ENCODE results near the gene EHF.

The EHF gene

GRCh38 chr11:34620202-34620601, 691 bp upstream of the EHF start:
- peak overlapping the region; percentile 47 for H3K4me3 ChIP-seq (ENCODE audit: low read length)
- TF ChIP-seq CTCF (IDR thresholded peaks at IDR 0.05; ENCODE audit: insufficient read depth, low read depth, low read length, missing control alignments): no peak
- DNase-seq (ENCODE audit: low read depth): no peak

DNA sequence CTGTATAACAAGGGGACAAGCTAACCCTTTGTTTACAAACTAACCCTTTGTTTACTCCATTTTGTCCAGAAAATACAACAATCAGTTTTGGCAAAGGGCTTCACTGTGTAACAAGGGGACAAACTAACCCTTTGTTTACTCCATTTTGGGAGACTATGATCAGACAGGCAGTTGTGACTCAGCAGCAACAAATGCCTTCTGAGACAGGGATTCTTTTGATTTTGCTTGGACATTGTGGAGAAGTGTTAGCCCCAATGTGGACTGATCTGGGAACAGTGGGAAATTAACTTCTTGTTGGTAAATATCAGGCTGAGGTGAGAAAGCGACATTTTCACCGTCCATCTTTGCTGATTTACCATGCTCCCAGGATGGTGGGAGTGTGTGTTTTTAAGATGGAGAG, 983 bp downstream of the EHF start:
- DNase-seq (ENCODE audit: low read depth): peak; percentile 56
- H3K4me3 ChIP-seq (ENCODE audit: low read length): peak overlapping the region; percentile 92
- no peak for TF ChIP-seq CTCF (IDR thresholded peaks at IDR 0.05; ENCODE audit: insufficient read depth, low read depth, low read length, missing control alignments)

- no peak for TF ChIP-seq CTCF (IDR thresholded peaks at IDR 0.05; ENCODE audit: insufficient read depth, low read depth, low read length, missing control alignments)
- H3K4me3 ChIP-seq (ENCODE audit: low read length): peak overlapping the region; percentile 92
- no peak for DNase-seq (ENCODE audit: low read depth)
Observed at GRCh38 chr11:34623463-34623862, 2.6 kb downstream of the EHF start.

- peak; percentile 75 for DNase-seq (ENCODE audit: low read depth)
- H3K4me3 ChIP-seq (ENCODE audit: low read length): peak overlapping the region; percentile 92
- no peak for TF ChIP-seq CTCF (IDR thresholded peaks at IDR 0.05; ENCODE audit: insufficient read depth, low read depth, low read length, missing control alignments)
Observed at GRCh38 chr11:34624069-34624468, 3.2 kb downstream of the EHF start.

- peak overlapping the region; percentile 92 for H3K4me3 ChIP-seq (ENCODE audit: low read length)
- no peak for TF ChIP-seq CTCF (IDR thresholded peaks at IDR 0.05; ENCODE audit: insufficient read depth, low read depth, low read length, missing control alignments)
- DNase-seq (ENCODE audit: low read depth): no peak
Observed at GRCh38 chr11:34625576-34625975, 4.7 kb downstream of the EHF start.

DNA sequence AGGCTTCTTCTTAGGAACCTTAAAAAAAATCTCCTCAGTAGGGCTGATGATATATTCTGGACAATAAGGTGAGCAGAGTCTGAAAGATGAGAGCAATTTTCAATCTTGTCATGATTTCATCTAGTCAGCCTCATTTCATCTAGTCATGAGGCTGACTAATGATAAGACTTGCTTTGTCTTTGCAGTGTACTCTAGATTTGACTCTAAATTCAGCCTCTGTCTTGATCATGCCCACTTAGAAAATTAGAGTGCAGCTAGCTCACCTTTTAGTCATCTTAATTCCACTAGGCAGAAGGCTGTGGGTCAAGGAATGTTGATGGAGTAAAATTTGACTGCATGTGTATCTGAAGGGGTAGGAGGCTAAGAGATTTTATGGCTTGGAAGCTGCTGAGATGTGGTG, 5.5 kb downstream of the EHF start:
- TF ChIP-seq CTCF (IDR thresholded peaks at IDR 0.05; ENCODE audit: insufficient read depth, low read depth, low read length, missing control alignments): no peak
- DNase-seq (ENCODE audit: low read depth): peak; percentile 68

GRCh38 chr11:34627197-34627596, 6.3 kb downstream of the EHF start:
- H3K4me3 ChIP-seq (ENCODE audit: low read length): peak overlapping the region; percentile 92
- DNase-seq (ENCODE audit: low read depth): peak; percentile 88
- no peak for TF ChIP-seq CTCF (IDR thresholded peaks at IDR 0.05; ENCODE audit: insufficient read depth, low read depth, low read length, missing control alignments)

More for the DNA sequence above, 5.5 kb downstream of the EHF start:
- peak overlapping the region; percentile 92 for H3K4me3 ChIP-seq (ENCODE audit: low read length)
